Activated CD4-positive, CD25-positive, alpha-beta regulatory T cell treated with anti-CD3 and anti-CD28 coated beads, Interleukin-2, amount 50 U/mL, for 24 hours (primary cell): ENCODE data around the gene STRADA.

Experiments
- ATAC-seq, 2 donors: fragments of 150-1000 bp; cut with Tn5 transposase; one replicate each; pipeline ENCODE4 v1.10.0; 2021; ENCODE audit warnings: mild to moderate bottlenecking in 1 of 2, moderate library complexity in 1 of 2

STRADA gene

DNA sequence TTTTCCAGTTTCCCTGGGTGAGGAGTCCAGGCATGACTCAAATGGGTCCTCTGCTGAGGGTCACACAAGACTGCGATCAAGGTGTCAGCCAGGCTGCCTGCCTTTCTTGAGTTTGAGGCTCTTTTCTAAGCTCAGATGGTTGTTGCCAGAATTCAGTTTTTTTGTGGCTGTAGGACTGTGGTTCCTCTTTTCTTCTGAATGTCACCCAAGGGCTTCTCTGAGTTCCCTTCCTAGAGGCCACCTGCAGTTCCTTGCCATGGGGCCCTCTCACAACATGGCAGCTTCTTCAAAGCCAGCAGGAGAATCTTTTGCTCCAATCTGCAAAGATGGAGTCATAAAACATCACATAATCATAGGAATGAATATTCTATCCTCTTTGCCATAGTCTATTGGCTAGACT is 59.2 kb downstream of the STRADA start:
- ATAC-seq: no peak

GRCh38 chr17:63681530-63681929 is 60.1 kb downstream of the STRADA start:
- ATAC-seq: no peak

DNA sequence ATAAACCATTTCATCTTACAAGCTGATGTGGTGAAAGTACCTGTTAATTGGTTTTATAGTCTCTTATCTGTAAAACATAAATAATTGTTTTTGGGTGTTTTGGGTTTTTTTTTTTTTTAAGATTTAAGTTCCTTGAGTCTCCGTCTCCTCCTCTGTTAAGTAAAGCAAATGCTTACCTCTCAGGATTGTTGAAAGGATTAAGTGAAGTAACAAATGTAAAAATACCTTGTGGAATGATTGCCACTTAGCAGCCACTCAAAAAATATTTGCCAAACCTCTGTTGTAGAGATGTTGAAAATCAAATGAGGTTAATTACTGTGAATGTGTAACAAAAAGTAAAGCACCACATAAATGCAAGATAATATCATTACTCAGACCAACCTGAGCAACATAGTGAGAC is 60.9 kb downstream of the STRADA start:
- ATAC-seq: no peak

DNA sequence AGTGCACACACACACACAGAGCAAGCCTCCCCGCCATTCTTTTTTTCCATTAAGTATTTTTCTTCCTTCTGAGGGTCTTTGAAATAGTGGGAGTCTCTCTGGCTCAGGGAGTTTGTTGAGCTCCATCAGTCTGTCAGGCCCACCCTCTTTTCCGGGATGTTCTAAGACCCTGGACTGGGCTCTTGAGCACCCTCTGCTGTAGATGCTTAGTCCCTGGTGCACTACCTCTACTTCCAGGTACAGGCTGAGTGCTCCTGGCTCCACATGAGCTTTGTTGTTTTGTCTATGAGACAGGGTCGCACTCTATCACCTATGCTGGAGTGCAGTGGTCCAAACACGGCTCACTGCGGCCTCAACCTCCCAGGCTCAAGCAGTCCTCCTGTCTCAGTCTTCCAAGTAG is 62.4 kb downstream of the STRADA start:
- ATAC-seq: no peak

DNA sequence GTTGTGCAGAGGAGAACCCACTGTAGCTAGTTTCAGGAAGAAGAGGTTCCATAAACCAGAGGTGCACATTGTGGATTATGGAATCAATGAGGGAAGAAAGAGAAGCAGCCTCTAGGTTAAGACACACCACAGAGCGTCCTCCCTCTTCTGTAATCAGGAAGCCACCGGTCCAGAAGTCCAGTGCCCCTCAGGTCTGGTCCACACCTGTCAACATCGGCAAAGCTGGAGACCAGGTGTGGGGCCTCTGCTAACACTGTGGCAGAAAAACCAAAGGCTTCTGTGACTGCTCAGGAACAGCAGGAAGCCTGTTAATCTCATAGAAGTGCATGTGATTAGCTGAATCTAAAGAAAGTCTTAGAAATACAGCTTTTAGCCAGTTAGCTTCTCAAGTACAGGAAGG is 65.0 kb downstream of the STRADA start:
- no peak for ATAC-seq

DNA sequence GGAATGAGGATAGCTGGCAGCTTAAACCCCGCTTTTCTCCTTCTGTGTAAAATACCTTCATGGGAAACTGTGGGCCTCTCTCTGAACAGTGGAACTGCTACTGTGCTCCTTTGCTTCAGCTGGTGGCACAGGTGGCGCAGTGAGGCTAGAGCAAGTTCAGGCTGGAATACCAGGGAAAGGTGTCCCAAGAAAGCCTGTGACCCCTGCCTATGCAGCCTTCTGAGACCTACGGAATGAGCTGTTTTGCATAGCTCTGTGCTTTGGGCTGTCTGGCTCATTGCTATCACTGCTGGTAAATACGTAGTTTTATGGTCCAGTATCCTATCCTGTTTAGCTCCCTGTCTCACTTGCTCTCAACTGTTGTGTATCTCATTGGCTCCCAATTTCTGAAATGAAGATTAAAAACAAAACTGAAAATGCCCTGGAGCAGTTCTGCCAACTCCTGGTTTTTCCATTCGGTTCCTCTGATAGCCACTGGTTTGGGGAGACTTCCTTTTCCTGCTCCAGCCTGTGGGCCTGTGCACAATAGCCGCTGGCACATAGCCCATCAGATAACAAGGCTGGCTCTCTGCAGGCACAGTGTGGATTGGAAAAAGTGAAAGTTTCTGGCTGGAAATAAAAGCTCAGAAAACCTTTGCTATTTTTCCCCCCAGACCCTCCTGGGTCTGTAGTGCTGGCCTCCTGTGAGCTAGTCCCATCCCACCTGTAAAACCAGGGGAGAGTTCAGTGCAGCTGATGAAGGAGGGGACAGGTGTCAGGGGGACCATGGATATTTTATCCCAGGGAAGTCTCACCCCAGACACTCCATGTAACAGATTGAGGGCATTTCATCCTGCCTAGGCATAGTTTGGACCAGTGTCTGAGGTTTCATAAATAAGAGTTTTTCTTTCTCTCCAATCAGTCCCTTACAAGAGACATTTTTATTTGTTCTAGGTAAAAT is 65.7 kb downstream of the STRADA start:
- no peak for ATAC-seq

DNA sequence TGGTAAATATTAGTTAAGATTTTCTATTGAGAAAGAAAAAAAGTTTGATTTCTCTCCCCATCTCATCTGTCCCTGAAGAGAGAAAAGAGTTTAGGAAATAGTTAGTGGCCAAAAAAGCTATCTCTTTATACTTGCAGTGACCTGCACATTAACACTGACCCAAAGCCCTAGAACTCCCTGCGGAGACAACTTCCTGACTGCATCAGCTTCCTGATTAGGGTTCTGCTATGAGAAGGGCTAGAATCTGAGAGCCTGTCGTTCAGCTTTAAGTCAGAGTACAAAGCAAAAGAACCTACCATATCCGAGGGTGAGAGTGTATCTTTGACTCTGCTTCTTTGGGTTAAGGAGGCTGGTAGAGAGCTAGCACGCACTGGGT is 66.4 kb downstream of the STRADA start:
- no peak for ATAC-seq

DNA sequence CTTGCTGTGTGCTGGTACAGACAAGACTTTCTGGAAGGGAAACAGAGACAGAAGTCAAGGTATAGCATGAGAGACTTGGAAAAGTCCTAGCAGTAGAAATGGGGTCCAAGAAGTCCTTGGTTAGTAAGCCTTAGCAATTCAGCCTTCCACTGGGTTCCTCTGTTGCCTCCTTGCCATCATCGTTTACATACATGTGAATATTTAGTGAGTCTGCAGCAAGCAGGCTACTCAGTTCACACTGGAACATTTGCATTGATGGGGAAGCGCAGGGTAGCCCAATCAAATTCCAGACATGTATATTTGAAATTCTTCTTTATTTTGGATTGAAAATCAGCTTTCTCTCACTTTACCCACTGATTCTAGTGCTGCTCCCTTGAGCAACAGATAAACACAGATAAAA is 68.7 kb downstream of the STRADA start:
- ATAC-seq: no peak

- ATAC-seq: no peak
These were observed 75.9 kb downstream of the STRADA start for GRCh38 chr17:63665527-63666214.

- no peak for ATAC-seq
These were observed 81.7 kb downstream of the STRADA start for GRCh38 chr17:63659850-63660249.

- ATAC-seq: no peak
These were observed 83.2 kb downstream of the STRADA start for GRCh38 chr17:63658366-63658765.

DNA sequence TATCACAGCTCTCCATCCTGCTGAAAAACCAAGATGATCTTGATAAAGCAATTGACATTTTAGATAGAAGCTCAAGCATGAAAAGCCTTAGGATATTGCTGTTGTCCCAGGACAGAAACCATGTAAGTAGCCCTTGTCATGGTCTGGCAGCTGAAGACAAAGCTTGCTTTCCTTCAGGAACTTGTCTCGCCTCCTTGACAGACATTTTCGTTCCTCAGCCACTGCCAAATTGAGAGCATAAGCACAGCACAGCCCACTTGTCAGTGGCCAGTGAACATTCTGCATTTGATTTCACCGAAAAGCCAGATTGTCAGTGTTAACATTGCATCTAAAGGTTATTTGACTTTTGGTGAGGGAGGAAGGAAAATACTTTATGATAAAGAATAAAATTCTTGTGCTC is 83.8 kb downstream of the STRADA start:
- ATAC-seq: no peak

GRCh38 chr17:63653050-63653449 is 88.5 kb downstream of the STRADA start:
- ATAC-seq: no peak
